HCT116 (cell line): ENCODE results near the gene MELTF. TPM values are rescaled to one million over a fixed set of nuclear protein-coding genes. Genes with fewer than 3 reads are reported as not detected.
A peak's percentile ranks its signal among the peaks of the same experiment; 100 is the strongest.

Experiments
- ATAC-seq: fragments of 200-7000 bp; cut with Tn5 transposase; 2 replicates; pipeline ENCODE4 v1.9.1; 2020; ENCODE audit warnings: mild to moderate bottlenecking, moderate library complexity
- BruUV-seq: library from RNA; stranded (reverse); fragments of 400-500 nt; replicated peaks from 2 replicates; lab custom pipeline; 2021; lab: Mats Ljungman, UMichigan
- CTCF ChIA-PET: fragments of 300-600 bp; sonication (Branson Sonifier 250); formaldehyde crosslinking; loops from one replicate; lab custom pipeline; 2021; ENCODE audit warnings: antibody characterized with exemption; lab: Charles Lee
- POLR2A ChIA-PET: fragments of 300-600, 350-600 bp; sonication (Branson Sonifier 250); formaldehyde crosslinking; loops from one replicate; lab custom pipeline; 2021; ENCODE audit warnings: antibody characterized with exemption; lab: Charles Lee
- RAD21 ChIA-PET, 2 experiments: fragments of 300-600 bp; sonication (Branson Sonifier 250); formaldehyde crosslinking; loops; one replicate each; lab custom pipeline; 2023; ENCODE audit warnings: low total read pairs in 2 of 2; ENCODE audit not compliant: uncharacterized antibody in 2 of 2, unreplicated experiment in 2 of 2, low non-redundant PET in 1 of 2; lab: Charles Lee
- DNase-seq: peaks from one replicate; pipeline ENCODE4 v3.0.0-alpha.2; 2010; ENCODE audit warnings: low read depth, low spot score
- H2AFZ ChIP-seq: fragments of 200-600 bp; shearing (Covaris generic), sonication (generic); 2 replicates; pipeline ENCODE4 v1.6.1; 2017; ENCODE audit warnings: low read depth, mixed run types, mixed read lengths, antibody characterized with exemption, low read length; ENCODE audit not compliant: poor library complexity, severe bottlenecking
- H3K27ac ChIP-seq: 2 replicates; pipeline ENCODE4 v1.5.1; 2012; ENCODE audit warnings: low read depth, low read length
- H3K27me3 ChIP-seq: fragments of 200-600 bp; sonication (generic); 2 replicates; pipeline ENCODE4 v1.6.1; 2016; ENCODE audit warnings: mixed run types, low read length, mixed read lengths; ENCODE audit not compliant: insufficient read depth
- H3K36me3 ChIP-seq, 2 experiments: fragments of 200-500 bp in 1 of 2; fragments of 200-600 bp in 1 of 2; sonication (Bioruptor generic) in 1 of 2; sonication (generic) in 1 of 2; 2 replicates each; pipeline versions ENCODE4 v1.5.1 to v1.6.1; 2014 to 2016; ENCODE audit warnings: low read length in 2 of 2, inconsistent platforms in 1 of 2, mixed read lengths in 1 of 2, mixed run types in 1 of 2; ENCODE audit not compliant: insufficient read depth in 2 of 2, control insufficient read depth in 1 of 2
- H3K4me1 ChIP-seq, 2 experiments: fragments of 200-600 bp in 1 of 2; sonication (generic) in 1 of 2; 2 replicates each; pipeline versions ENCODE4 v1.5.1 to v1.6.1; 2012 to 2017; ENCODE audit warnings: low read length in 2 of 2, inconsistent platforms in 1 of 2, mild to moderate bottlenecking in 1 of 2, mixed read lengths in 1 of 2, mixed run types in 1 of 2, moderate library complexity in 1 of 2; ENCODE audit not compliant: insufficient read depth in 2 of 2, control insufficient read depth in 1 of 2
- H3K4me2 ChIP-seq: fragments of 200-600 bp; sonication (generic); 2 replicates; pipeline ENCODE4 v1.6.1; 2017; ENCODE audit warnings: mixed run types, low read length, mixed read lengths
- H3K4me3 ChIP-seq, 2 experiments: fragments of 200-600 bp in 1 of 2; sonication (generic) in 1 of 2; replicated peaks in 1 of 2; 2 replicates each; pipeline ENCODE4 v1.5.1; 2011 to 2016; ENCODE audit warnings: low read length in 2 of 2, control low read depth in 1 of 2, low read depth in 1 of 2, mild to moderate bottlenecking in 1 of 2, mixed read lengths in 1 of 2, mixed run types in 1 of 2
- H3K79me2 ChIP-seq: fragments of 200-600 bp; sonication (generic); 2 replicates; pipeline ENCODE4 v1.6.1; 2017; ENCODE audit warnings: mild to moderate bottlenecking, mixed run types, low read length, moderate library complexity, mixed read lengths; ENCODE audit not compliant: insufficient read depth
- H3K9ac ChIP-seq: fragments of 200-600 bp; sonication (generic); 2 replicates; pipeline ENCODE4 v1.6.1; 2016; ENCODE audit warnings: low read length, mixed read lengths
- H3K9me2 ChIP-seq: fragments of 200-600 bp; sonication (generic), shearing (Covaris generic); 2 replicates; pipeline ENCODE4 v1.6.1; 2017; ENCODE audit warnings: mixed run types, mild to moderate bottlenecking, moderate library complexity; ENCODE audit not compliant: insufficient read depth
- H3K9me3 ChIP-seq, 2 experiments: fragments of 200-500 bp in 1 of 2; fragments of 200-600 bp in 1 of 2; sonication (Bioruptor generic) in 1 of 2; sonication (generic) in 1 of 2; 2 replicates each; pipeline ENCODE4 v1.6.1; 2014 to 2017; ENCODE audit warnings: low read length in 2 of 2, mixed read lengths in 2 of 2, inconsistent platforms in 1 of 2, low read depth in 1 of 2, mild to moderate bottlenecking in 1 of 2, mixed run types in 1 of 2, moderate library complexity in 1 of 2; ENCODE audit not compliant: control insufficient read depth in 1 of 2, insufficient read depth in 1 of 2
- H4K20me1 ChIP-seq: fragments of 200-600 bp; sonication (generic), shearing (Covaris generic); 2 replicates; pipeline ENCODE4 v1.6.1; 2017; ENCODE audit warnings: mixed run types, mild to moderate bottlenecking, moderate library complexity; ENCODE audit not compliant: insufficient read depth
- CTCF ChIP-seq, 3 experiments: fragments of 200-600 bp in 1 of 3; sonication (generic) in 1 of 3; IDR thresholded peaks in 2 of 3; conservative IDR thresholded peaks in 1 of 3; 2 replicates each; pipeline ENCODE4 v1.5.1; 2012 to 2017; ENCODE audit warnings: low read depth in 2 of 3, low read length in 2 of 3, antibody characterized with exemption in 1 of 3, borderline replicate concordance in 1 of 3, control low read depth in 1 of 3, mild to moderate bottlenecking in 1 of 3, mixed read lengths in 1 of 3, mixed run types in 1 of 3, moderate library complexity in 1 of 3; ENCODE audit not compliant: insufficient read depth in 1 of 3
- EZH2phosphoT487 ChIP-seq: fragments of 200-600 bp; IDR thresholded peaks from 2 replicates; pipeline ENCODE4 v1.6.1; 2018; ENCODE audit warnings: antibody characterized with exemption, borderline replicate concordance
- FOSL1 ChIP-seq: IDR thresholded peaks from 2 replicates; pipeline ENCODE4 v1.6.1; 2012; ENCODE audit warnings: low read depth
- POLR2AphosphoS5 ChIP-seq: IDR thresholded peaks from 2 replicates; pipeline ENCODE4 v1.6.1; 2011; ENCODE audit warnings: mild to moderate bottlenecking, low read depth, low read length, moderate library complexity
- RAD21 ChIP-seq: IDR thresholded peaks from 2 replicates; pipeline ENCODE4 v1.6.1; 2012; ENCODE audit warnings: low read depth, mild to moderate bottlenecking
- REST ChIP-seq: IDR thresholded peaks from 2 replicates; pipeline ENCODE4 v1.6.1; 2012; ENCODE audit warnings: low read depth
- SIN3A ChIP-seq: IDR thresholded peaks from 2 replicates; pipeline ENCODE4 v1.6.1; 2012; ENCODE audit warnings: low read depth
- SP1 ChIP-seq: IDR thresholded peaks from 2 replicates; pipeline ENCODE4 v1.6.1; 2012; ENCODE audit warnings: low read depth
- SRF ChIP-seq: IDR thresholded peaks from 2 replicates; pipeline ENCODE4 v1.6.1; 2012; ENCODE audit warnings: low read depth
- ZFX ChIP-seq: fragments of 450-650 bp; IDR thresholded peaks from 2 replicates; pipeline ENCODE4 v1.6.1; 2017
- intact Hi-C: fragments of 100-400 bp; cut with micrococcal nuclease; formaldehyde crosslinking; loops from 2 replicates; pipeline ENCODE4 v1.10.0; 2022
- total RNA-seq: library from RNA; stranded (reverse); gene quantifications from one replicate; pipeline ENCODE4 v1.2.1, GENCODE V29; 2021; ENCODE audit not compliant: unreplicated experiment

The MELTF gene
- total RNA-seq, 1 experiment from 2014 or later: 47.6 TPM

- Histone ChIP-seq H3K4me1 (peaks cover 0 to 9% of the 10 kb centered on the region in 2 experiments; a peak in 1 of 4 replicates), H3K27me3 (no peaks in the 10 kb centered on the region), H3K27ac (no peak overlapping the region), H3K9ac (no peak overlapping the region), H3K4me2 (no peak overlapping the region), H2AFZ (no peak overlapping the region), H3K36me3 (peaks cover 2 to 7% of the 10 kb centered on the region in 2 experiments; a peak in 3 of 4 replicates), H3K9me3 (no peaks in the 10 kb centered on the region), H3K79me2 (peaks cover 7% of the 10 kb centered on the region; the same call in 1 of the 2 replicates)
- CTCF ChIA-PET: no interaction called here
- intact Hi-C loops: no loop called here
- no peak for DNase-seq
- RAD21 ChIA-PET: no interaction called here
- no peak for TF ChIP-seq SRF
- TF ChIP-seq, all 23 proteins: peak for 0
- POLR2A ChIA-PET: interaction anchor here (1.1 kb wide), 1 partner anchor 18 kb away, joined by 3 read pairs; no protein-coding TSS in a partner anchor
- no TSS peak for BruUV-seq
- H4K20me1 ChIP-seq: no peaks in the 10 kb centered on the region
- H3K9me2 ChIP-seq: no peaks in the 10 kb centered on the region
- no peak overlapping the region for H3K4me3 ChIP-seq
- ATAC-seq: no peak
Measured at GRCh38 chr3:197022405-197023231, 7.0 kb downstream of the MELTF start.

- Histone ChIP-seq H3K79me2 (no peaks in the 10 kb centered on the region), H3K9me3 (no peaks in the 10 kb centered on the region), H3K4me3 (no peak overlapping the region), H3K4me1 (peaks cover 0 to 8% of the 10 kb centered on the region in 2 experiments; a peak in 1 of 4 replicates), H3K9me2 (no peaks in the 10 kb centered on the region), H3K9ac (no peak overlapping the region), H4K20me1 (no peaks in the 10 kb centered on the region), H2AFZ (no peak overlapping the region), H3K4me2 (no peak overlapping the region), H3K36me3 (peaks cover 2% of the 10 kb centered on the region in 2 experiments; a peak in 2 of 4 replicates), H3K27me3 (no peaks in the 10 kb centered on the region), H3K27ac (no peak overlapping the region)
- ChIA-PET CTCF (interaction anchor here (1.5 kb wide), 1 partner anchor 8 kb away, joined by 8 read pairs; the partner anchor contains the start of gene MELTF), RAD21 (no interaction called here), POLR2A (interaction anchor here (1.1 kb wide), 1 partner anchor 17 kb away, joined by 3 read pairs; no protein-coding TSS in a partner anchor)
- intact Hi-C loops: no loop called here
- DNase-seq: no peak
- ATAC-seq: peak; percentile 20; the same call in 1 of the 2 replicates
- BruUV-seq: no TSS peak
- no peak for TF ChIP-seq SIN3A
- no peak for TF ChIP-seq REST
- TF ChIP-seq ZFX: no peak
- TF ChIP-seq RAD21: no peak
- TF ChIP-seq POLR2AphosphoS5: no peak
- TF ChIP-seq EZH2phosphoT487: no peak
- TF ChIP-seq SP1: no peak
- no peak for TF ChIP-seq CTCF (IDR thresholded peaks at IDR 0.05 in 2 of 3, conservative IDR thresholded peaks at IDR 0.05 in 1 of 3; ENCODE audit: borderline replicate concordance in 1 of 3, insufficient read depth in 1 of 3, low read depth in 2 of 3, low read length in 2 of 3)
- no peak for TF ChIP-seq FOSL1
Measured at GRCh38 chr3:197021729-197022404, 7.8 kb downstream of the MELTF start.
